ENCODE measurements around the gene LILRB5.
"Not testable (repeated sequence)": the region's sequence is repeated elsewhere in the genome, so short reads cannot be mapped to it uniquely, and the experiment has no call there.

Gene LILRB5

GRCh38 chr19:54257116-54257480, at the start of gene LILRB5:
TSS of gene LILRB5 (minus strand) at chr19:54257273. CDS start at chr19:54257193, 80 bp downstream.
- FAIRE-seq (no peak), DNase-seq (ENCODE audit: insufficient read length, low spot score) (no peak)

DNA sequence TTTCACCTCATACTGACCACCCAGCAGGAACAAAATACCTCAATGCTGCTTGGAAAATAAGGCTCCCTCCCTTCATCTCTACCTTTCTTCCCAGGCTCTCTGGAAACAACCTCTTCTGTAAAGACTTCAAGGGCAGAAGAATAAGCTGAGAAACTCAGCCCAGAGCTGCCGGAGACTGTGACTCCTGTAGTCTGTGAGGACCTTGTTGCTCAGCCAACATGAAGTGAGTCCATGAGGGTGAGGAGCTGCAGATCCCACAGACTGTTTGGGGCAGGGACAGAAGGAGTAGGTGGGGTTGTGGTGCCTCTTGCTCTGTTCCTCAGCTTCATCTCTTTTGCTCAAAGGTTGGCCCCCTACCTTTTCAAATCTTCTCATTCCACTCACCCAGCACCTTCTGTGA, 48.1 kb upstream of the LILRB5 start:
- FAIRE-seq: no peak

DNA sequence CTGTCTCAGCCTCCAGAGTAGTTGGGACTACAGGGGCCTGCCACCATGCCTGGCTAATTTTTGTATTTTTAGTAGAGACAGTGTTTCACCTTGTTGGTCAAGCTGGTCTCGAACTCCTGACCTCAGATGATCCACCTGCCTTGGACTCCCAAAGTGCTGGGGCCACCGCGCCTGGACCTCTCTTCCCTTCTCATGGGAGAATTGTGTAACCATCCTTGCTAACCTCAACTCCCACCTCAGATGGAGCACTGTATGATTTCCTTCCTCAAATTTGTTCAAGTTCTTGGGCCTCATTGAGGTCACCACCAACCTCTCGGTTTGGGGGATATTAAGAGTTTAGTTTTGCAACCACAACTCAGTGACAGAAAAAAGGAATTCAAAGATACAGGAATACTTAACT, 45.2 kb upstream of the LILRB5 start:
- FAIRE-seq (no peak), DNase-seq (ENCODE audit: insufficient read length, low spot score) (no peak)

More for the DNA sequence above, 48.1 kb upstream of the LILRB5 start:
- no peak for DNase-seq (ENCODE audit: insufficient read length, low spot score)

GRCh38 chr19:54299515-54299914, 42.4 kb upstream of the LILRB5 start:
- FAIRE-seq (no peak), DNase-seq (ENCODE audit: insufficient read length, low spot score) (no peak)

- no peak for FAIRE-seq
- no peak for DNase-seq (ENCODE audit: insufficient read length, low spot score)
Observed at GRCh38 chr19:54299126-54299498, 42.0 kb upstream of the LILRB5 start.

- FAIRE-seq (no peak), DNase-seq (ENCODE audit: insufficient read length, low spot score) (no peak)
Observed at GRCh38 chr19:54298357-54299125, 41.5 kb upstream of the LILRB5 start.

DNA sequence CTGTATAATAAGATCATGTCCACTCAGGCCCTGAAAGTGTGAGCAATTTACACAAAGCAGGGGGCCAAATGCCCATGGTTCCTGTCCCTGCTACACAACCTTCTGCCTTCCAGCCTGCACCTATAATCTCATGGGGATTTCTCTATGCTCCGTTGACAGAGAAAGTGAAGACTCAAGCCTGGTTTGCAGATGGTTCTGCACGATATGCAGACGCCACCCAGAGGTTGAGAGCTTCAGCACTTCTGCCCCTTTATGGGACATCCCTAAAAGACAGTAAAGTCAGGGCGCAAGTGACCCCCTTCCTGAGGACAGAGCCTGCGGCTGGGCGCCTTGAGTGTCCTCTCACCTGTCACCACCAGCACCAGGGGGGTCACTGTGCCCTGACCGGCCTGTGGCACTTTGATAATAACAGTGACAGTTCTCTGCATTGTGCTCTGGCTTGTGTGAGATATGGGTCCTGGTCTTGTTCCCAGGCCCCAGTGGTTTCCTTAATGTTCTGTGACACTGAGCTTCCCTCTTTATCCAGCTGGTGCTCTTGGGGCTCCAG, 40.8 kb upstream of the LILRB5 start:
- no peak for FAIRE-seq
- DNase-seq (ENCODE audit: insufficient read length, low spot score): no peak

DNA sequence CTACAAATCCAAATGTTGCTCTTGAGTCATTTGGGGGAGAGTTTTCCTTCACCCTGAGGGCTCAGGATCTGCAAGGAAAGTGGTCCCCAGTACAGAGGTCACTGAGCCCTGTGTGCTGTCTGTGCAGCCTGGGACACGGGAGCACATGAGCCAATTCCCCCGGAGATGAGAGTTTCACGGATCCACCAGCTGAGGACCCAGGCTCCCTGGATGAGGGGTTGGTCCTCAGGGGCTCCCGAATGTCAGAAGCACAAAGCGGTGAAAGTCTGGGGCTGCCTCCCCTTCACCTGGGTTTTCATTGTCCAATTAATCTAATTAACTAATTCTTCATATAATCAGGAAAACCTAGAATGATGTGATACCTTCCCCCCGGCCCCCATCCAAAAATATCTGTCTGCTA, 37.5 kb upstream of the LILRB5 start:
- FAIRE-seq: no peak
- DNase-seq (ENCODE audit: insufficient read length, low spot score): no peak

GRCh38 chr19:54289160-54289559, 32.1 kb upstream of the LILRB5 start:
- not testable (repeated sequence) for FAIRE-seq; DNase-seq (ENCODE audit: insufficient read length, low spot score)

DNA sequence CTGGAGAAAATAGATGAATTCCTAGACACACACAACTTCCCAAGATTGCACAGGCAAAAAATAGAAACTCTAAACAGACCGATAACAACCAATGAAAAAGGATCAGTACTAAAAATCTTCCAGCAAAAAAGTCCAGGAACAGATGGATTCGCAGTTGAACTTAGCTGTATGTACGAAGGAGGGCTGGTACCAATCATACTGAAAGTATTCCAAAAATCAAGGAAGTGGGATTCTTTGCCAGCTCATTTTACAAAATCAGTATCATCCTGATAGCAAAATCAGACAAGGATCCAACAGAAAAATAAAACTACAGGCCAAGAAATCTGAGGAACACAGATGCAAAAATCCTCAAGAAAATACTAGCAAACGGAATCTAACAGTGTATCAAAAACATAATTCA, 30.4 kb upstream of the LILRB5 start:
- FAIRE-seq: peak; percentile 78
- DNase-seq (ENCODE audit: insufficient read length, low spot score): peak; percentile 22

- not testable (repeated sequence) for FAIRE-seq; DNase-seq (ENCODE audit: insufficient read length, low spot score)
Observed at GRCh38 chr19:54286283-54286682, 29.2 kb upstream of the LILRB5 start.

DNA sequence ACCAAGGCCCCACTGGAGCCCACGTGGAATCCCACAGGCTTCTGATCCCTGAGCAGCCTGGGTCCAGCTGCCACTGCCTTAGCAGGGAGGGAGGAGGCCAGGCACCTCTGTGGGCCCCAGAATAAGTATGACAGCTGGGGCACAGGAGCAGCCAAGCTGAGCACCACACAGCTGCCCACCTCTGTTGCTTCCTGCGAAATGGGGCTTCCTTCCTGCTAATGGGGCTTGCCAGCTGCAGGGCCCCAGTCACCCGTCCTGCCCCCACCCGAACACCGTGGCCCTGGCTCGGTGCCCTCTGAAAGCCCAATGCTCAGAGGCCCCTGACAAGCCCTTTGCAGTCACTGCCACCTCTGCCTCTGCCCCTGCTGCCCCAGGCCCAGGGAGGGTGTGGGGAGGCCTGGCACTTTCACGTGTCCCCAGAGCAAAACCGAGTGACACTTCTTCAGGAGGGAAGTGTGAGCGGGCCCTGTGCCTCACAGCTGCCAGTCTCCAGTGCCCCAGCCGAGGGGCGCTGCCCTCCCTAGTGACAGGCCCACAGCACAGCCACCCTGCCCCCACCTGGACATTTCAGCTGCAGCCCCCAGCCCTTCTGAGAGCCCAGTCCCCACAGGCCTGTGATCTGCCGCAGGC, 28.5 kb upstream of the LILRB5 start:
- DNase-seq (ENCODE audit: insufficient read length, low spot score): not testable (repeated sequence)
- FAIRE-seq: peak; percentile 28

DNA sequence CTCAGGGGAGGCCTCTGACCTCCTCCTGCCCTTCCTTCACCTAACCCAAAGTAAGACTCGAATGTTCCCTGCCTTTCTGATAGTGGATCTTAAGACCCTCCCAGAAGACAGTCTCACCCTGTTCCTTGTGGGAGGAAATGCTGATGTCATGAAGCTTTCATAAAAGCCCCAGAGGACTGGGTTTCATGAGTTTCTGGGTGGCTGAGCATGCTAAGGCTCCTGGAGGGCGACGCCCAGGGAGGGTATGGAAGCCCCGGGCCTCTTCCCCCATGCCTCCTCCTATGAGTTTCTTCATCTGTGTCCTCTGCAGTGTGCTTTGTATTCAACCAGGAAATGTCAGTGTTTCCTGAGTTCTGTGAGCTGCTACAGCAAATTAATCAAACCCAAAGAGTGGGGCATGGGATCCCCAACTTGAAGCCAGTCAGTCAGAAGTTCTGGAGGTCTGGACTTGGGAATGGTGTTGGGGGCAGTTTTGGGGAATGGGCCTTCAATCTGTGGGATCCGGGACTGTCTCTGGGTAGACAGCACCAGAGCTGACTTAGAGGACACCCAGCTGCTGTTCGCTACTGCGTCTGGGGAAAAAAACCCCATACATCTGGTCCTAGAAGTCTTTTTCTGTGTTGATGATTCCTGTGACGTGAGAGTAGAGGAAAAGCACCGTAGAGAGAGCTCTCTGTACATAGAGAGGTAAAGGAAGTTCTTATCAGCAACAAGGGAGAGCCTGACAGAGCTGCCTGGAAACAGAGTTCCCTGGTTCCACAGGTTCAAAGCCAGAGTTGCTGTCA, 25.8 kb upstream of the LILRB5 start:
- no peak for DNase-seq (ENCODE audit: insufficient read length, low spot score)
- no peak for FAIRE-seq

GRCh38 chr19:54281729-54282075, 24.6 kb upstream of the LILRB5 start:
- FAIRE-seq; DNase-seq (ENCODE audit: insufficient read length, low spot score): not testable (repeated sequence)

- FAIRE-seq (no peak), DNase-seq (ENCODE audit: insufficient read length, low spot score) (no peak)
Observed at GRCh38 chr19:54281007-54281728, 24.1 kb upstream of the LILRB5 start, which contains the start of gene LILRB2. TSS of gene LILRB2 (minus strand) at chr19:54281110. CDS start at chr19:54280496, 614 bp downstream.

- FAIRE-seq; DNase-seq (ENCODE audit: insufficient read length, low spot score): not testable (repeated sequence)
Observed at GRCh38 chr19:54280441-54280840, 23.4 kb upstream of the LILRB5 start.

GRCh38 chr19:54280025-54280424, 23.0 kb upstream of the LILRB5 start:
- DNase-seq (ENCODE audit: insufficient read length, low spot score); FAIRE-seq: not testable (repeated sequence)

- no peak for FAIRE-seq
- DNase-seq (ENCODE audit: insufficient read length, low spot score): no peak
Observed at GRCh38 chr19:54279406-54279962, 22.4 kb upstream of the LILRB5 start.

DNA sequence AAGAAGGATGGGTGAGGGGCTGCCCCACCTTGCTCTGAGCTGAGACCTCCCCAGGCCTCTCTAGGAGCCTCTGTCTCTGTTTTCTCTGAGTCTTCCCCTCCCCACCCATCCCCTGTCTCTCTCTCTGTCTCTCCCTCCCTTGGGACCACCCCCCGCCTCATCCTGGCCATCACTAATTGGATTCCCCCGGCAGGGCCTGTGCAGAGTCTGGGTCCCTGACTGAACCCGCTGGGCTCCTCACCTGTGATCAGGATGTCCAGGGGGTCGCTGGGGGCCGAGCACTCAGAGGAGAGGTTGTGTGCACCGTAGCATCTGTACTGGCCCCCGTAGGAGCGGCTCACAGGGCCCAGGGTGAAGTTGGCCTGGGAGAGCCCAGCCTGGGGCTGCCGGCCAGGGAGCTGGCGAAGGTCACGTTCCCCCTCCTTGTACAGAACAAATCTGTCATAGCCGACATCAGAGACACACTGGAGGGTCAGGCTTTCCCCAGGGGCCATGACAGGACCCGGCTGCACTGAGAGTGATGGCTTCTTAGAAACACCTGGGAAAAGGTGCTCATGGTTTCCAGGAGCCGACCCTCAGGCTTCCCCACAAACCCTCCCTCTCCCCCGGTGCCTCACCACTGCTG, 21.6 kb upstream of the LILRB5 start:
- not testable (repeated sequence) for FAIRE-seq; DNase-seq (ENCODE audit: insufficient read length, low spot score)

DNA sequence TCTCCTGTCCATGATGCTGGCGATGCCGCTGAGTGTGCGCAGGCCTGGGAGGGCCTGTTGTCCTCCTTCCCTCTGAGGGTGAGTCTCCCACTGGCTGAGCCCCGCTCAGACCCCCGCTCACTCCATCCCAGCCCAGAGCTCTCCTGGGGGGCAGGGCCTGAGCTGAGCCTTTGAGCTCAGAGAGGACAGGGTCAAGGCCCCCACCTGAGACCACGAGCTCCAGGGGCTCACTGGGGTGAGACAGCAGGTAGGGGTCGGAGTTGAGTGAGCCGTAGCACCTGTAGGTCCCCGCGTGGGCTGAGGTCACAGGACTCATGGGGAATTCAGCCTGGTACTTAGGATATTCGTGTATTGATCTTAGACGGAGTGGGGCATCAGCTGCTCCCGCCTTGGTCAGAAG, 21.0 kb upstream of the LILRB5 start:
- not testable (repeated sequence) for DNase-seq (ENCODE audit: insufficient read length, low spot score); FAIRE-seq
